A549 (cell line): Measurements from ENCODE around the gene IL21R.

Experiments used
- CHD2 ChIP-seq: fragments of 150-350 bp; IDR thresholded peaks from 2 replicates; pipeline ENCODE4 v1.6.1; 2014; ENCODE audit warnings: low read length; ENCODE audit not compliant: partially characterized antibody
- CHD4 ChIP-seq: fragments of 200-600 bp; sonication (generic); IDR thresholded peaks from 2 replicates; pipeline ENCODE4 v1.6.1; 2016; ENCODE audit warnings: antibody characterized with exemption, mild to moderate bottlenecking, borderline replicate concordance
- CTCF ChIP-seq: fragments of >200 bp; sonication (Bioruptor Twin); formaldehyde crosslinking; IDR thresholded peaks from 3 replicates; pipeline ENCODE4 v1.5.1; 2016
- E2F6 ChIP-seq: IDR thresholded peaks from 2 replicates; pipeline ENCODE4 v1.6.1; 2012; ENCODE audit warnings: low read depth, borderline replicate concordance
- EP300 ChIP-seq, 2 experiments: fragments of >200 bp; sonication (Bioruptor Twin); formaldehyde crosslinking; IDR thresholded peaks; 2 replicates in 1 of 2; 3 replicates in 1 of 2; pipeline ENCODE4 v1.6.1; 2016 to 2017
- HOXB13 ChIP-seq: fragments of 250-450 bp; sonication (Bioruptor Pico); IDR thresholded peaks from 2 replicates; pipeline ENCODE4 v1.5.0; 2020; ENCODE audit warnings: low read depth, mild to moderate bottlenecking, moderate library complexity
- MAFK ChIP-seq: fragments of 450-650 bp; IDR thresholded peaks from 2 replicates; pipeline ENCODE4 v1.6.1; 2014; ENCODE audit not compliant: partially characterized antibody
- NR3C1 ChIP-seq: fragments of >200 bp; sonication (Bioruptor Twin); formaldehyde crosslinking; IDR thresholded peaks from 3 replicates; pipeline ENCODE4 v1.6.1; 2017
- PBX3 ChIP-seq: IDR thresholded peaks from 2 replicates; pipeline ENCODE4 v1.6.1; 2012
- RCOR1 ChIP-seq: fragments of 150-350 bp; IDR thresholded peaks from 2 replicates; pipeline ENCODE4 v1.6.1; 2014; ENCODE audit warnings: antibody characterized with exemption, low read length, low read depth
- REST ChIP-seq: fragments of 200-600 bp; sonication (generic); IDR thresholded peaks from 2 replicates; pipeline ENCODE4 v1.6.1; 2016; ENCODE audit warnings: antibody characterized with exemption, mild to moderate bottlenecking, moderate library complexity
- RFX5 ChIP-seq: fragments of 450-650 bp; IDR thresholded peaks from 2 replicates; pipeline ENCODE4 v1.7.1; 2014; ENCODE audit warnings: antibody characterized with exemption, mild to moderate bottlenecking, moderate library complexity
- SMC3 ChIP-seq: fragments of >200 bp; sonication (Bioruptor Twin); formaldehyde crosslinking; IDR thresholded peaks from 3 replicates; pipeline ENCODE4 v1.6.1; 2018; ENCODE audit warnings: inconsistent platforms

DNA sequence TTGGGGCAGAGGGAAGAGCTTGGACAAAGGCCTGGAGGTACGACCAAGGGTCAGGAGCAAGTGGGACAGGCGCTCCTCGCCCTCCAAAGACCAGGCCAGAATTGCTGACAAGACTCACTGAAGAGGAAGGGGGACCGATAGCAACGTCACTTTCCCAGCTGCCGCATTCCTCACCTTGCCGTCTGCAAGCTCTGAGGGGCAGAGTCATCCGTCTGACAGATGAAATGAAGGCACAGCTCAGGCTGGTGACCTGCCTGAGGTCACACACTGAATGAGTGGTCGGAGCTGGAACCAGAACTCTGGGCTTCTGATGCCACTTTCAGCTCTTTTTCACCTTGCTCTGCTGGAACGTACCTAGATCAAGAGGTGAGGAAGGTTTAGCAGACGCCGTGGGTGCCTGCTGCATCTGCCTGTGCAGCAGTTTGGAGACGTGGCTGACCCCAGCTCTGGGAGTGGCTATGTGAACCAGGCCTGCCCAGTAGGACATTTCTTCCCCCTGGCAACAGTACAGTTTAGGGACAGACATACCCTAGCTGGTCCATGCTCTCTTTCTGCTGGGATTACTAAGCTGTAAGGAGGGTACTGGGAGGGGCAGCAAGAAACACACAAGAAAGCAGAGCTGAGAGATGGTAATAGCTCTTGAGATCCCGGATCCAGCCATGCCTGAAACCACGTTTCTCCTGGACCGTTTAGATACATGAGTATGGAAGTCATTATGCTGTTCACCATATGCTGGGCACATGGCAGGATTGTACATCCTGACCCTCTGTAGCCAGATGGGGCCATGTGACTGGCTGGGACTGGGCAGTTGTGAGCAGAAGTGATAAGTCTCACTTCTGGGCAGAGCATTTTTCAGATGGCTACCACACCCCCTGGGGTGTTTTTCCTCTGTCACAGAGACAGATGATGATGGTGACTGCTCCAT is 50.9 kb downstream of the IL21R start:
- TF ChIP-seq REST (no peak), CHD4 (no peak), RFX5 (no peak), EP300 (IDR thresholded peaks at IDR 0.05) (no peak), CTCF (no peak), MAFK (no peak), HOXB13 (CRISPR knock-in tag) (no peak), RCOR1 (no peak), NR3C1 (no peak), PBX3 (no peak), CHD2 (no peak), SMC3 (no peak), E2F6 (no peak)
